Skin of body (tissue), 2 donors: ENCODE results near the gene LRRC17. TPM values are rescaled to one million over a fixed set of nuclear protein-coding genes. Genes with fewer than 3 reads are reported as not detected.

Experiments used
- DNase-seq: peaks from one replicate; lab custom pipeline; 2025; lab: John Stamatoyannopoulos, UW
- total RNA-seq: library from RNA; depleted of rRNA; stranded (reverse); fragments of >200 nt; gene quantifications from one replicate; pipeline ENCODE4 v1.2.3, GENCODE V29; 2014

The LRRC17 gene
- total RNA-seq, 1 donor from 2014 or later, result 92.4 TPM

DNA sequence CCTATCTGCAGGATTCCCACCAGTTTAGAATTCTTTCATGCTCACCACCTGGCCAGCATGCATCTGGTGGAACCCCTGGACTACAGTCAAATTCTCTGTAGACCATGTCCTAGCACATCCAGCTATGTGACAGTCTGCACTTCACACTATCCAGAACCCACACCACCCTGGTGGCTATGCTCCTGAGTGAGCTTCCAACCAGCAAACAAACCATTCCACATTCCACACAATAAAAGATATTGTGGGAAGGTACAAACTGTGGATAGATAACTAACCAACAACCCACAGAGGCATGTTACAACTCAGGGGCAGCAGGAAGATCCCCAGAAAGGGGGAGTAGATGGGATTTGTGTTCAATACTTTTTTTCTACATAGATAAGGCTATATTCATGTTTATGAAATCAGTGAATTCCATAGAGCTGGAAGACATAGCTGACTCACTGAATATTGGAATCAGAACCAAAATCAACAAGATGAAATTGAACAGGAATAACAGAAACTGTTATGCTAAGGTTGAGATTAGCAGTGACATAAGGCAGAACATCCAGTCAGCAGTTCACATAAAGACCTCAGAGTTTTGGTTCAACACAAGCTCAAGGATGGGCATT, 72.5 kb downstream of the LRRC17 start:
- no peak for DNase-seq

DNA sequence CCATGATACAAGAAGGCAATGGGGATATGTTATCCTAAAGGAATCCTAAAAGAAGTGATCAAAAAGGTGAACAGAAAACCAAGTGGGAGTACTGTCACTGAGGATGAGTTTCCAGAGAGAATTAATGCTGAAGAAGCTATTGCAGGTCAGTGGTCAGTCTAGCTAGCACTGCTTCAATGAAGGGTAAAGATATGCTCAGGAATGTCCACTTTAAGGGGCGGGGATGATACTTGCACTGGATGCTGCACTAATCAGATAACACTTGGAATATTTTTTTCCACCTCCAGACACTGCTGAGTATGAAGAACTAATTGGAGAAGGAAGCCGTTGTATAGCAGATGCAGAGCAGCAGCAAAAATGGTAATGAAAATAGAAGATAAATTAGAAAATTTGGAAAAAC, 75.3 kb downstream of the LRRC17 start:
- DNase-seq, result no peak

DNA sequence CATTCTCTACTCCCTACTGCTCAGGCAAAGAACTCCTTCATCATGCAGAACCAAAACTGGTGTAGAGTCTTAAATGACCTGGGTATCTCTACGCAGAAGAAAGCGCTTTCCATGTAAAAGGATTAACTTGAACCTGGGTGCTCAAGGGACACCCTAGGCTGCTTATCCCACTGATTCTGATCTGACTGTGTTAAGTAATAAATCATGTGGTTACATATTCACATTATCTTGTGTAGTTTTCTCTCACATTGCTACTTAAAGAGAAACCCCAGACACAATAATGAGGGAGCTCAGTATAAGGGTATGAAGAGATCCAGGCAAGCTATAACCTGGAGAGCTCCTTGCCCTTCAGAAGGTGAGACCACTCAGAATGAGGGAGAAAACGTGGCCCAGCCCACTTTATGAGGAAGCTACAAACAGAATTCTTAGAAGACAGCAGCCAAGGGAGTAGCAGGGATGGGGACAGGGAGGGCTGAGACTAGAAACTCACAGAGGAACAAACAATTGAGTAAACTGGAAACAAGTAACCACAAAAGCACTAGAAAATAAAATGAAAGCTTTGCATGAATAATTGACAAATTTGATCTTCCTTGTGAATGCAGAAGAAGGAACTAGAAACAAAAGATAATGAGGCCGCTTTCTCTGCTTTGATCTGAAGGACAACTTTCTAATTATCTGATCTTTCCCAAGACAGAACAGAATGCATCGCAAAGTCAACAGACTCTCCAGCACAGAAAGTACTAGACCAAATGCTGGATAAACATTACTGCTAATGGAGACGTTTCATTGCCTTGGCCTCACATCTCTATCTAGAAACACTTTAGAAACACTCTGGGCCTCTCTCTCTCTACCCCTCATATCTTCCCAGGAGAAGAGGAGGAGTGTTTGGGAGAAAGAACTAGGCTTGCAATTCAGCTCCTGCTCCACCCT, 76.1 kb downstream of the LRRC17 start:
- no peak for DNase-seq

DNA sequence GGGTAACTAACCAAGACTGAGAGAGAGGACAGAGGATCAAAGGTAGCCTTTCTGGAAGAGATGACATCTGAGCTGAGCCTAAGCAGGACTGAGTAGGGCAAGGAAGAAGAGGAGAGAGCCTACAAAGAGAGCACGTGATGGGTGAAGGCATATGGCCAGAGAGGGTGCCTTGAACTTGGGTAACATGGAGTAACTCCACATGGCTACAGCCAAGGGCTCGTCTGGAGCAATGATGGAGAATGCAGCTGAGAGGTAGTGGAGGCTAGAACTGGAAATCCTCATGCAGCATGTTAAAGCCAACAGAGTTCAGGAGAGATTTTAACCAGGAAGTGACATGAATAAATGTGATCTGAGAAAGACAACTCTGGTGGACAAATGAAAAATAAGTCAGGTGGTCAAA, 77.8 kb downstream of the LRRC17 start:
- DNase-seq, result no peak

DNA sequence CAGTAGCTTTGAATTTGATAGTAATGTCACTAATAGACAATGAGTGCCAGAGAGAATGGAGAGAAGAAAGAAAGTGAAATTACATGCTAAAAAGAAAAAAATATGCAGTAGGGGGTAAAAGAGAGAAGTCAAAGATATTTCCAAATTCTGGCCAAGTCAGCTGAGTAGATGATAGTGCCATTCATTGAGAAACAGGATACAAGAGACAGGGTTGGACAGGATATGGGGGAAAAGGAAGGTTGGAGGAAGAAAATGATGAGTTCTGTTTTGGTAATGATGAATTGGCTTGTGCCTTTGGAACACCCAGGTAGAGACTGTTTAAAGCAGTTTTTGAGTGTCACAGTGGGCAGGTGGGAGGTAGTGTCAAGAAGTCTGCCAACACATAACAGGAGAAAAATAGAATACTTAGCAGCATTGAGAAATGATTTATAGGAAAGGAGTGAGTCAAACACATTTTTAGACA, 78.3 kb downstream of the LRRC17 start:
- DNase-seq, result no peak

DNA sequence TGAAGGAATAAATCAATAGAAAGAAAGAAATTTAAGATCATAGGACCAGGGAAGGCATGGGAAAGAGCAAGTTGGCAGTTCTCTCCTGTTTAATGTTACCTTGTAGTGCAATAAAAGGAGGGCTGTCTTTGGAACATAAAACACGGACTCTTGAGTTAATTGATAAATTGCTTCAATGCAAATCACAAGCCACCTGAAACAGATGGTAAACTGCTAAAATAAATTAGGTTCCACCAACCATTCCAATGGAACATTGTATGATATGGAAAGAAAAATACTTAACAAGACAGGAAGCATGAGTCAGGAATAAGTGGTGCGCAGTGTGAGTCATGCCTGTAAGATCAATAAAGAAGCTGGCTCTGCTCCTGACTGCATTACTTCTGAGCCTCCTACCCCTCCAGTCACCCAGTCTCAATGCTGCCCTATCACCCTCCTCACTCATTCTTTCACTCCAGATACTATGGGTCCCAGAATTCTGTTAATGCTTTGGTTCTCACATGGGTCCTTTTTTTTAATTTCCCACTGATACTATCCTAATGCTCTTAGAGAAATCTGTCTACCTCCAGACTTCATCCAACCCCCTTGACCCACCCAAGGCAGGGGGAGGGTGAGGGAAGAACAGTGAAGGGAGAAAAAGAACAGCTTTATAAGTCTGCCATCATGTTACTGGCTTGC, 78.9 kb downstream of the LRRC17 start:
- peak; percentile 8 for DNase-seq

DNA sequence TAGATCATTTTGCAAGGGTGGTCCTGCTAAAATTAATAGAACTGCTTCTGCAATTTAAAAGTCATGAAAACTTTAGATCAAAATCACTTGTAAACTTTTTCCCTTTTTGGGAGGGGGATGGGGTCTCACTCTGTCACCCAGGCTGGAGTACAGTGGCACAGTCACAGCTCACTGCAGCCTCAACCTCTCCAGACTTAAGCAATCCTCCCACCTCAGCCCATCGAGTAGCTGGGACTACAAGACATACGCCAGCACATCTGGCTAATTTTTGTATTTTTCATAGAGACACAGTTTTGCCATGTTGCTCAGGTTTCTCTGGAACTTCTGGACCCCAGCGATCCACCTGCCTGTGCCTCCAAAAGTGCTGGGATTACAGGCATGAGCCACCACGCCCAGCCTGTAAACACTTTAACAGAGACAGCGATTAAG, 79.7 kb downstream of the LRRC17 start:
- no peak for DNase-seq

DNA sequence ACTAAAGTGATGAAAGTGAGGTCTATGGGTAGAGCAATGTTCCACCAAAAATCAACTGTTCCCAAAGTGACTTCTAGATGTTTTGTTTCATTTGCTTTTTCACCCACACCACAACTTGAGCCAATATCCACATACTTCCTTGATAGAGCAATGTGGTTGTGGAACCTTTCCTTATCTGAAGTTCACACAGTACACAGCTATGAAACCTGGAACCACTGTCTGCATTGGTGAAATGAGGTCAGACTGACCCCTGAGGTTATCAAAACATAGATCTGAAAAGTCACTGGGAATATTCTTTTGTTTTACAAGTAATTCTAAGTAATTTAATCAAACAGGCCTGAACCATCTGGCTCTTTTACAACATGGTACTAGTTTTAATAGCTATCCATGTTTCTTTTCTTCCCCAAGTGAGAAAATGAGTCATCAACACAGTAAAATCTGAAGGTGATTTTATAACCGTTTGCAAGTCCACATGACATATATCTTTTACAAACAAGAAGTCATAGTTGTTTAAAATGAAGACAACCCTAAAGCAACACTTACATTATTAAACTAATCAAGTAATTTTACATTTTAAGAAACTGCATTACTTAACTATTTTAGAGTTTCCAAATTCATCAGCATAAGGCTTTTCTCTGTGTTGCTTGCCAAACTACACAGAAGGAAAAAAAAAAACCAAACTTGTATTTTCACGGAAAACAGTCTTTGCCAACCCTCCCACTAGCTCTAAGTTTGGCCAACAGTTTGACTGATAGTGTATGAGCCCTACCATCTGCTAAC, 80.3 kb downstream of the LRRC17 start:
- DNase-seq, result peak; percentile 68

DNA sequence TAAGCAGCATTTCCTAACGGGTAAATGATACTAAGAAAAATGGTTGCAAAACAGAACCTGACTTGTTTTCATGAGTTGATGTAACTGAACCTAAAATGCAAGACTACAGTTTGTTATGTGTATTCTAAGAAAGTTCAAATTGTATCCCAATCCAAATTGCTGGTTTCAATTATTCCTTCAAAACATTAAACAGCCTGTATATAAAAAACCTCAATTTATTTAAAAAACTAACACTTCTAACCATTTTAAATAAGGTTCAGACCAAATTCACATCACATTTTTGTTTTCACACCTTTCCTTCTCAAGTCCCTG, 80.9 kb downstream of the LRRC17 start:
- peak; percentile 68 for DNase-seq

DNA sequence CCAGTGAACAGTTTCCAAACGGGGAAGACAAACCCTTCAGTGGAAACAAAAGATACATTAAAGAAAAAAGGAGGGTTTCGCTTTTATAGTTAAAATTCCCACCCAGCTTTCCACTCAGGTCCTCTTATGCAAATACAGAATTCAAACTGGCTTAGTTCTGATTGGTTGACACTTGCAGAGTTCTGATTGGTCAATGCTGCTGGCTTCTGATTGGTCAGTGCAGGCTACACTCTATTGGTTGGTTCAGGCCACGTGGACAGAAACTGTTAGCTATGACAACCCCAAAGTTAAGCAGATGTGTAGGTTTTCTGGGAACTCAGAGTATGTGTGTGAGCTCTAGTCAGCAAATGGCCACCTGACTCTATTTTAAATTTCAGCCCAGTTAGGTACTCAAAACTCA, 81.8 kb downstream of the LRRC17 start:
- no peak for DNase-seq

Other genes starting within 250 kb of the LRRC17 start
- 3.6 TPM for gene POLR2J2, start 241.3 kb upstream of the LRRC17 start, total RNA-seq
- 11.0 TPM for gene FAM185A, start 164.0 kb upstream of the LRRC17 start, total RNA-seq
- 2.8 TPM for gene FBXL13, start 161.8 kb downstream of the LRRC17 start, total RNA-seq
- gene ARMC10, start 162.1 kb downstream of the LRRC17 start, total RNA-seq, result 29.4 TPM
- gene NAPEPLD, start 236.1 kb downstream of the LRRC17 start, total RNA-seq, result 18.9 TPM